HepG2 (cell line): ENCODE results near the gene WDR7. TPM values are rescaled to one million over a fixed set of nuclear protein-coding genes. Genes with fewer than 3 reads are reported as not detected.

ENCODE experiments used
- ATAC-seq: fragments of 200-7000 bp; cut with Tn5 transposase; 3 replicates; pipeline ENCODE4 v1.9.1; 2020; ENCODE audit warnings: mild to moderate bottlenecking, moderate library complexity
- BruUV-seq: library from RNA; stranded (reverse); fragments of 400-500 nt; replicated peaks from 2 replicates; lab custom pipeline; 2021; lab: Mats Ljungman, UMichigan
- CTCF ChIA-PET: fragments of 300-600 bp; formaldehyde crosslinking; extraction: SDS; loops from one replicate; lab custom pipeline; 2021; ENCODE audit warnings: low total read pairs, inconsistent platforms, low intra/inter-chr PET ratio; lab: Yijun Ruan, JAX
- POLR2A ChIA-PET: fragments of 350-600 bp; sonication (Branson Sonifier 250); formaldehyde crosslinking; loops from one replicate; lab custom pipeline; 2020; ENCODE audit warnings: antibody characterized with exemption, inconsistent platforms; lab: Yijun Ruan, JAX
- DNase-seq: peaks from one replicate; pipeline ENCODE4 v3.0.0-alpha.2; 2015; ENCODE audit warnings: low spot score
- FAIRE-seq: peaks from 3 replicates; lab custom pipeline; 2011; peaks lifted over from hg19 to GRCh38; lab: Jason Lieb, UNC
- H2AFZ ChIP-seq: one replicate; pipeline ENCODE4 v1.6.1; 2011; ENCODE audit warnings: low read length, inconsistent platforms
- H3K27ac ChIP-seq: fragments of 300-600 bp; 3 replicates; pipeline ENCODE4 v1.8.0; 2011; ENCODE audit warnings: mixed run types, mild to moderate bottlenecking, mixed read lengths, low read length, inconsistent platforms; ENCODE audit not compliant: insufficient read depth; ENCODE audit errors: extremely low read length
- H3K27me3 ChIP-seq, 2 experiments: fragments of 200-600 bp in 1 of 2; 2 replicates in 1 of 2; 3 replicates in 1 of 2; pipeline versions ENCODE4 v1.6.0 to v1.8.0; 2011; ENCODE audit warnings: low read length in 2 of 2, mild to moderate bottlenecking in 2 of 2, moderate library complexity in 2 of 2, inconsistent platforms in 1 of 2; ENCODE audit not compliant: insufficient read depth in 2 of 2, control insufficient read depth in 1 of 2
- H3K36me3 ChIP-seq, 2 experiments: fragments of 200-600 bp in 1 of 2; replicated peaks in 1 of 2; 2 replicates in 1 of 2; 3 replicates in 1 of 2; pipeline versions ENCODE4 v1.5.1 to v1.8.0; 2011; ENCODE audit warnings: low read length in 2 of 2, inconsistent platforms in 1 of 2; ENCODE audit not compliant: insufficient read depth in 2 of 2, control insufficient read depth in 1 of 2
- H3K4me1 ChIP-seq: 2 replicates; pipeline ENCODE4 v1.5.1; 2012; ENCODE audit warnings: low read length, inconsistent platforms; ENCODE audit not compliant: insufficient read depth
- H3K4me2 ChIP-seq: 2 replicates; pipeline ENCODE4 v1.6.0; 2011; ENCODE audit warnings: low read depth, low read length, inconsistent platforms
- H3K4me3 ChIP-seq, 3 experiments: fragments of 200-600 bp in 1 of 3; sonication (generic), shearing (Covaris generic) in 1 of 3; replicated peaks in 1 of 3; 2 replicates each; pipeline ENCODE4 v1.5.1; 2011 to 2016; ENCODE audit warnings: low read length in 3 of 3, inconsistent platforms in 2 of 3, low read depth in 2 of 3, mild to moderate bottlenecking in 2 of 3, control low read depth in 1 of 3, mixed read lengths in 1 of 3; ENCODE audit not compliant: insufficient read depth in 1 of 3
- H3K79me2 ChIP-seq: one replicate; pipeline ENCODE4 v1.6.1; 2011; ENCODE audit warnings: low read length, inconsistent platforms; ENCODE audit not compliant: insufficient read depth
- H3K9ac ChIP-seq: 2 replicates; pipeline ENCODE4 v1.6.0; 2011; ENCODE audit warnings: mild to moderate bottlenecking, low read depth, low read length, inconsistent platforms; ENCODE audit not compliant: insufficient read depth
- H3K9me3 ChIP-seq: 2 replicates; pipeline ENCODE4 v1.5.1; 2012; ENCODE audit warnings: mild to moderate bottlenecking, low read length
- H4K20me1 ChIP-seq: 2 replicates; pipeline ENCODE4 v1.6.0; 2011; ENCODE audit warnings: inconsistent platforms, mild to moderate bottlenecking, low read length, moderate library complexity; ENCODE audit not compliant: insufficient read depth
- ATF5 ChIP-seq: sonication (generic); formaldehyde crosslinking; IDR thresholded peaks from 2 replicates; pipeline ENCODE4 v1.4.0; 2020; ENCODE audit warnings: mild to moderate bottlenecking, low read depth, missing genetic modification reagents
- CBFB ChIP-seq: sonication (generic); formaldehyde crosslinking; IDR thresholded peaks from 2 replicates; pipeline ENCODE4 v1.4.0; 2020; ENCODE audit warnings: missing genetic modification reagents
- CEBPG ChIP-seq: IDR thresholded peaks from 2 replicates; pipeline ENCODE4 v1.6.1; 2016
- FOSL2 ChIP-seq: sonication (generic); formaldehyde crosslinking; IDR thresholded peaks from 2 replicates; pipeline ENCODE4 v1.4.0; 2020; ENCODE audit warnings: missing genetic modification reagents
- JUNB ChIP-seq: sonication (generic); formaldehyde crosslinking; IDR thresholded peaks from 2 replicates; pipeline ENCODE4 v1.8.0; 2022; ENCODE audit warnings: missing genetic modification reagents, mild to moderate bottlenecking, borderline replicate concordance
- NFKBIZ ChIP-seq: IDR thresholded peaks from 2 replicates; pipeline ENCODE4 v1.6.1; 2018; ENCODE audit warnings: missing genetic modification reagents, missing compliant biosample characterization
- PBX2 ChIP-seq: IDR thresholded peaks from 2 replicates; pipeline ENCODE4 v1.6.1; 2016; ENCODE audit warnings: control low read depth
- PRPF4 ChIP-seq: fragments of 200-400 bp; formaldehyde crosslinking; IDR thresholded peaks from 2 replicates; pipeline ENCODE4 v1.6.1; 2016; ENCODE audit warnings: low read length, low read depth; ENCODE audit not compliant: poor library complexity, severe bottlenecking
- RAD51 ChIP-seq: fragments of 450-650 bp; IDR thresholded peaks from 2 replicates; pipeline ENCODE4 v1.6.1; 2016; ENCODE audit warnings: borderline replicate concordance
- SRF ChIP-seq: IDR thresholded peaks from 2 replicates; pipeline ENCODE4 v1.6.1; 2011; ENCODE audit warnings: mild to moderate bottlenecking, low read depth, low read length, moderate library complexity
- ZNF12 ChIP-seq: sonication (generic); formaldehyde crosslinking; IDR thresholded peaks from 2 replicates; pipeline ENCODE4 v1.5.0; 2020; ENCODE audit warnings: missing genetic modification reagents
- ZNF276 ChIP-seq: sonication (generic); formaldehyde crosslinking; IDR thresholded peaks from 2 replicates; pipeline ENCODE4 v1.4.0; 2020; ENCODE audit warnings: mild to moderate bottlenecking, low read depth, missing genetic modification reagents
- ZNF441 ChIP-seq: sonication (generic); formaldehyde crosslinking; IDR thresholded peaks from 2 replicates; pipeline ENCODE4 v1.7.0; 2021; ENCODE audit warnings: missing genetic modification reagents, borderline replicate concordance
- ZNF574 ChIP-seq: sonication (generic); formaldehyde crosslinking; IDR thresholded peaks from 2 replicates; pipeline ENCODE4 v1.4.0; 2020; ENCODE audit warnings: missing genetic modification reagents
- ZNF772 ChIP-seq: sonication (generic); formaldehyde crosslinking; IDR thresholded peaks from 2 replicates; pipeline ENCODE4 v1.5.0; 2020; ENCODE audit warnings: mild to moderate bottlenecking, missing genetic modification reagents
- WGBS: methylation state at CpG from one replicate; pipeline ENCODE4 v1.1.6; 2017; ENCODE audit warnings: low lambda C conversion rate; 5-methylcytosine and 5-hydroxymethylcytosine counted together
- in situ Hi-C: cut with HindIII; loops from 2 replicates; pipeline ENCODE4 v1.10.0; 2017; ENCODE audit warnings: low pct_unique_long_range_greater_than_20kb; ENCODE audit not compliant: extremely low pct_ligation_motif_present
- intact Hi-C: fragments of 100-400 bp; cut with micrococcal nuclease; formaldehyde crosslinking; loops from one replicate; pipeline ENCODE4 v1.10.0; 2022; ENCODE audit not compliant: unreplicated experiment
- polyA plus RNA-seq, 8 experiments: library from polyadenylated mRNA; depleted of rRNA in 3 of 8; stranded (reverse) in 7 of 8; unstranded in 1 of 8; fragments of >200 nt; fragmentation: Illumina TruSeq in 4 of 8; extraction: Trizol in 4 of 8; gene quantifications; 2 replicates each; pipeline versions ENCODE4 v1.2.1 to v1.2.3, GENCODE V29; 2011 to 2016; ENCODE audit warnings: low read depth in 4 of 8, missing spikeins in 1 of 8, mixed read lengths in 1 of 8; ENCODE audit not compliant: insufficient read depth in 1 of 8
- total RNA-seq, 5 experiments: library from RNA; depleted of rRNA; stranded (reverse); fragments of >200 nt; fragmentation: Illumina TruSeq; extraction: Trizol; gene quantifications; 2 replicates each; pipeline ENCODE4 v1.2.3, GENCODE V29; 2016; ENCODE audit warnings: low read depth in 1 of 5

The WDR7 gene
- total and polyA plus RNA-seq, 2 of the 13 experiments (the other 11 are each of a cell fraction or from before 2014, with no cell fraction given), result 2.0 to 7.8 TPM

GRCh38 chr18:56992777-56993176, 341.6 kb downstream of the WDR7 start:
- no TSS peak for BruUV-seq
- CTCF ChIA-PET, result no interaction called here
- FAIRE-seq (no peak), DNase-seq (no peak), ATAC-seq (no peak)
- H4K20me1 ChIP-seq, result no peaks in the 10 kb centered on the region
- H3K4me3 ChIP-seq, result no peak overlapping the region
- no peaks in the 10 kb centered on the region for H3K27me3 ChIP-seq
- no peaks in the 10 kb centered on the region for H3K36me3 ChIP-seq
- no peaks in the 10 kb centered on the region for H3K79me2 ChIP-seq
- H3K27ac ChIP-seq, result no peak overlapping the region
- WGBS, result 100% methylated on average over 1 of the region's 1 CpG
- POLR2A ChIA-PET, result no interaction called here
- intact Hi-C loops, result no loop called here
- TF ChIP-seq NFKBIZ (CRISPR knock-in tag) (no peak), CEBPG (CRISPR knock-in tag) (no peak), PBX2 (CRISPR knock-in tag) (no peak), CBFB (no peak), JUNB (CRISPR knock-in tag) (no peak), ZNF441 (CRISPR knock-in tag) (no peak), ZNF574 (CRISPR knock-in tag) (no peak), ZNF772 (CRISPR knock-in tag) (no peak), FOSL2 (CRISPR knock-in tag) (no peak), ATF5 (CRISPR knock-in tag) (no peak), SRF (no peak), PRPF4 (no peak), ZNF276 (CRISPR knock-in tag) (no peak), ZNF12 (no peak), RAD51 (no peak)
- H2AFZ ChIP-seq, result no peak overlapping the region
- no peak overlapping the region for H3K4me2 ChIP-seq
- no peak overlapping the region for H3K9ac ChIP-seq
- H3K9me3 ChIP-seq, result no peaks in the 10 kb centered on the region
- H3K4me1 ChIP-seq, result no peaks in the 10 kb centered on the region
- in situ Hi-C loops, result no loop called here
